ENCODE measurements around the gene SYNM. TPM values are rescaled to one million over a fixed set of nuclear protein-coding genes. Genes with fewer than 3 reads are reported as not detected.

SYNM gene
- polyA plus RNA-seq, 1 donor from 2014 or later = 5.7 TPM

DNA sequence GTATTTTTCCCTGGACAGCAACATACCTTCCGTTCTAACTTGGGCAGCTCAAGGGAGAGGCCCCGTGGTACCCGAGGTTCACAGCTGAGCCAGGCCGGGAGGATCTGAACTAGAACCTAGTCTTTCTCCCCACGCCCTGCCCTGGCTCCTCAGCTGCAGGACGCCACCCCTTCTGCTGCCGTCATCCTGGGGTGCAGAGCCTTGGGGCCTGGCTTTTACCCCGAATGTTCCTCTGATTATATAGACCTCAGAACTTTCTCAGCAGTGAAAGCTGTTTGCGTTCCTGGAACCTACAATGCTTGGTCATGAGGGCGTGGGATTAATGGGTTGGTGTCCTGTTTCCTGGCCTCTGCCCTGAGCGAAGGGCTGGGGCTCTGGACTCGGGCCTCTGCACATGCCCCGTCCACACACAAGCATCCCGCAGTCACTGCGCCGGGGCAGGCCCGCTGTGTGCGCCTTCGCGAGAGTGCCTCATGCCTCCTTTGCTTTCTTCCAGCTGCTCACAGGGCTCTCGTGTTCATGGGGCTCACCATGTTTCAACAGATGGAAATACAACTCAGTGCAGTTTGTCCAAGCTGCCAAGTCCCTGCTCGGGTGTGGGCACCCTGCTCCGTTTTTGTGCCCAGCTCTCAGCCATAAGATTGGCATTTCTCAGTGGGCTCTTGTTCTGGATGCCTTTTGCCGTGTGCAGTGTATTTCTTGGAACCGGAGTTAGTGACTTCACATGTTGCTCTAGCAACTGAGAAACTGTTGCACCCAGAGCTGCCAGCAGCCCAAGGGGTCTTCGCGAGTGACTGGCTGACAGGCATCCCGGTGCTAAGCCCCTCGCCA lies 20.4 kb downstream of the SYNM start:
- H3F3A ChIP-seq (ENCODE audit: insufficient read depth, low read length, poor library complexity, severe bottlenecking) = no peaks in the 10 kb centered on the region
- H3K9ac ChIP-seq (ENCODE audit: low read length) = no peak overlapping the region
- no peak overlapping the region for H3K27ac ChIP-seq (ENCODE audit: low read length)
- no peak overlapping the region for H2AFZ ChIP-seq (ENCODE audit: low read depth, low read length)
- no peaks in the 10 kb centered on the region for H3K79me2 ChIP-seq (replicated peaks; ENCODE audit: insufficient read depth, low read length)
- TF ChIP-seq MXI1 (conservative IDR thresholded peaks at IDR 0.05; ENCODE audit: poor library complexity, severe bottlenecking) = no peak
- TF ChIP-seq, protein P1, sequence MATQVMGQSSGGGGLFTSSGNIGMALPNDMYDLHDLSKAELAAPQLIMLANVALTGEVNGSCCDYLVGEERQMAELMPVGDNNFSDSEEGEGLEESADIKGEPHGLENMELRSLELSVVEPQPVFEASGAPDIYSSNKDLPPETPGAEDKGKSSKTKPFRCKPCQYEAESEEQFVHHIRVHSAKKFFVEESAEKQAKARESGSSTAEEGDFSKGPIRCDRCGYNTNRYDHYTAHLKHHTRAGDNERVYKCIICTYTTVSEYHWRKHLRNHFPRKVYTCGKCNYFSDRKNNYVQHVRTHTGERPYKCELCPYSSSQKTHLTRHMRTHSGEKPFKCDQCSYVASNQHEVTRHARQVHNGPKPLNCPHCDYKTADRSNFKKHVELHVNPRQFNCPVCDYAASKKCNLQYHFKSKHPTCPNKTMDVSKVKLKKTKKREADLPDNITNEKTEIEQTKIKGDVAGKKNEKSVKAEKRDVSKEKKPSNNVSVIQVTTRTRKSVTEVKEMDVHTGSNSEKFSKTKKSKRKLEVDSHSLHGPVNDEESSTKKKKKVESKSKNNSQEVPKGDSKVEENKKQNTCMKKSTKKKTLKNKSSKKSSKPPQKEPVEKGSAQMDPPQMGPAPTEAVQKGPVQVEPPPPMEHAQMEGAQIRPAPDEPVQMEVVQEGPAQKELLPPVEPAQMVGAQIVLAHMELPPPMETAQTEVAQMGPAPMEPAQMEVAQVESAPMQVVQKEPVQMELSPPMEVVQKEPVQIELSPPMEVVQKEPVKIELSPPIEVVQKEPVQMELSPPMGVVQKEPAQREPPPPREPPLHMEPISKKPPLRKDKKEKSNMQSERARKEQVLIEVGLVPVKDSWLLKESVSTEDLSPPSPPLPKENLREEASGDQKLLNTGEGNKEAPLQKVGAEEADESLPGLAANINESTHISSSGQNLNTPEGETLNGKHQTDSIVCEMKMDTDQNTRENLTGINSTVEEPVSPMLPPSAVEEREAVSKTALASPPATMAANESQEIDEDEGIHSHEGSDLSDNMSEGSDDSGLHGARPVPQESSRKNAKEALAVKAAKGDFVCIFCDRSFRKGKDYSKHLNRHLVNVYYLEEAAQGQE (IDR thresholded peaks at IDR 0.05; ENCODE audit: borderline replicate concordance) = no peak
- no peaks in the 10 kb centered on the region for H4K20me1 ChIP-seq (ENCODE audit: insufficient read depth)
- no peaks in the 10 kb centered on the region for H3K9me2 ChIP-seq (ENCODE audit: insufficient read depth, low read length)
- no peaks in the 10 kb centered on the region for H3K27me3 ChIP-seq (ENCODE audit: insufficient read depth, low read depth, low read length)
- H3K36me3 ChIP-seq (ENCODE audit: insufficient read depth, low read length) = no peaks in the 10 kb centered on the region
- no peak overlapping the region for H3K4me3 ChIP-seq (ENCODE audit: low read length)
- H3K9me3 ChIP-seq (ENCODE audit: low read length) = no peaks in the 10 kb centered on the region
- no peak overlapping the region for H3K4me2 ChIP-seq (ENCODE audit: low read length)

DNA sequence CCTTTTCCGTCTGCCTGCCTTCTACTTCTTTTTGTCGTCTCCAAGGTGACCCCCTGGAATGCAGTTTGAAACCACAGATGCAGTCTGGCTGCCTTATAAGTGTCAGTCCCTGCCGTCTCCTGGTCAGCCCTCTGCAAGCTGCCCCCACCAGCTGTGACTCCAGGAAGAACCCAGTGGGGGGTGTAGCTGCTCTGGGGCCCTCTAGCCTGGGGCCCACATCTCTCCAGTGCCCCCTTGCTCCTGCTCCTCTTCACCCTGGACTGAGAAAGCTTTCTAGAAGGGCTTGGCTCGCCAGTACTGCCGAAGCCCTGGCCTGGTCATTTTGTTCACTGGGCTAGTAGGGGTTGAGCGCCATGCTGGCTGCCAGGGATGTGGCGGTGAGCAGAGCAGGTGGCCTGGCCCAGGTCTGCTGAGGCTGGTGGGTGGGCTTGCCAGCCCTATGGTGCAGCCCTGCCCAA lies 21.3 kb downstream of the SYNM start:
- no peaks in the 10 kb centered on the region for H3K36me3 ChIP-seq (ENCODE audit: insufficient read depth, low read length)
- no peak overlapping the region for H3K9ac ChIP-seq (ENCODE audit: low read length)
- no peaks in the 10 kb centered on the region for H3K9me2 ChIP-seq (ENCODE audit: insufficient read depth, low read length)
- H3F3A ChIP-seq (ENCODE audit: insufficient read depth, low read length, poor library complexity, severe bottlenecking) = no peaks in the 10 kb centered on the region
- H2AFZ ChIP-seq (ENCODE audit: low read depth, low read length) = no peak overlapping the region
- H3K9me3 ChIP-seq (ENCODE audit: low read length) = no peaks in the 10 kb centered on the region
- no peaks in the 10 kb centered on the region for H3K79me2 ChIP-seq (replicated peaks; ENCODE audit: insufficient read depth, low read length)
- no peaks in the 10 kb centered on the region for H4K20me1 ChIP-seq (ENCODE audit: insufficient read depth)
- no peak overlapping the region for H3K4me2 ChIP-seq (ENCODE audit: low read length)
- no peaks in the 10 kb centered on the region for H3K27me3 ChIP-seq (ENCODE audit: insufficient read depth, low read depth, low read length)
- no peak overlapping the region for H3K27ac ChIP-seq (ENCODE audit: low read length)
- H3K4me3 ChIP-seq (ENCODE audit: low read length) = no peak overlapping the region
- TF ChIP-seq POLR2AphosphoS5 (IDR thresholded peaks at IDR 0.05) = no peak
- no peak for TF ChIP-seq EZH2 (IDR thresholded peaks at IDR 0.05; ENCODE audit: borderline replicate concordance, insufficient read depth, low read length, poor library complexity, severe bottlenecking)
- no peak for TF ChIP-seq TAF1 (IDR thresholded peaks at IDR 0.05; ENCODE audit: low read depth)
- TF ChIP-seq, protein P1 (IDR thresholded peaks at IDR 0.05; ENCODE audit: borderline replicate concordance) = no peak
- TF ChIP-seq SMC3 (conservative IDR thresholded peaks at IDR 0.05; ENCODE audit: poor library complexity) = no peak
- TF ChIP-seq, protein P2, sequence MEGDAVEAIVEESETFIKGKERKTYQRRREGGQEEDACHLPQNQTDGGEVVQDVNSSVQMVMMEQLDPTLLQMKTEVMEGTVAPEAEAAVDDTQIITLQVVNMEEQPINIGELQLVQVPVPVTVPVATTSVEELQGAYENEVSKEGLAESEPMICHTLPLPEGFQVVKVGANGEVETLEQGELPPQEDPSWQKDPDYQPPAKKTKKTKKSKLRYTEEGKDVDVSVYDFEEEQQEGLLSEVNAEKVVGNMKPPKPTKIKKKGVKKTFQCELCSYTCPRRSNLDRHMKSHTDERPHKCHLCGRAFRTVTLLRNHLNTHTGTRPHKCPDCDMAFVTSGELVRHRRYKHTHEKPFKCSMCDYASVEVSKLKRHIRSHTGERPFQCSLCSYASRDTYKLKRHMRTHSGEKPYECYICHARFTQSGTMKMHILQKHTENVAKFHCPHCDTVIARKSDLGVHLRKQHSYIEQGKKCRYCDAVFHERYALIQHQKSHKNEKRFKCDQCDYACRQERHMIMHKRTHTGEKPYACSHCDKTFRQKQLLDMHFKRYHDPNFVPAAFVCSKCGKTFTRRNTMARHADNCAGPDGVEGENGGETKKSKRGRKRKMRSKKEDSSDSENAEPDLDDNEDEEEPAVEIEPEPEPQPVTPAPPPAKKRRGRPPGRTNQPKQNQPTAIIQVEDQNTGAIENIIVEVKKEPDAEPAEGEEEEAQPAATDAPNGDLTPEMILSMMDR (IDR thresholded peaks at IDR 0.05; ENCODE audit: poor library complexity, severe bottlenecking) = no peak
- no peak for TF ChIP-seq EP300 (conservative IDR thresholded peaks at IDR 0.05; ENCODE audit: poor library complexity, severe bottlenecking)
- no peak for TF ChIP-seq RAD21 (conservative IDR thresholded peaks at IDR 0.05)
- TF ChIP-seq MXI1 (conservative IDR thresholded peaks at IDR 0.05; ENCODE audit: poor library complexity, severe bottlenecking) = no peak
